ENCODE measurements around the gene WDR77. TPM values are rescaled to one million over a fixed set of nuclear protein-coding genes. Genes with fewer than 3 reads are reported as not detected.

Gene WDR77
- total and polyA plus RNA-seq, 9 of the 15 experiments (the other 6 are each of a cell fraction or from before 2014, with no cell fraction given): 20.6 to 160 (median 75.3) TPM

GRCh38 chr1:111449703-111450017 lies 604 bp upstream of the WDR77 start (continued):
- TF ChIP-seq, protein P1, sequence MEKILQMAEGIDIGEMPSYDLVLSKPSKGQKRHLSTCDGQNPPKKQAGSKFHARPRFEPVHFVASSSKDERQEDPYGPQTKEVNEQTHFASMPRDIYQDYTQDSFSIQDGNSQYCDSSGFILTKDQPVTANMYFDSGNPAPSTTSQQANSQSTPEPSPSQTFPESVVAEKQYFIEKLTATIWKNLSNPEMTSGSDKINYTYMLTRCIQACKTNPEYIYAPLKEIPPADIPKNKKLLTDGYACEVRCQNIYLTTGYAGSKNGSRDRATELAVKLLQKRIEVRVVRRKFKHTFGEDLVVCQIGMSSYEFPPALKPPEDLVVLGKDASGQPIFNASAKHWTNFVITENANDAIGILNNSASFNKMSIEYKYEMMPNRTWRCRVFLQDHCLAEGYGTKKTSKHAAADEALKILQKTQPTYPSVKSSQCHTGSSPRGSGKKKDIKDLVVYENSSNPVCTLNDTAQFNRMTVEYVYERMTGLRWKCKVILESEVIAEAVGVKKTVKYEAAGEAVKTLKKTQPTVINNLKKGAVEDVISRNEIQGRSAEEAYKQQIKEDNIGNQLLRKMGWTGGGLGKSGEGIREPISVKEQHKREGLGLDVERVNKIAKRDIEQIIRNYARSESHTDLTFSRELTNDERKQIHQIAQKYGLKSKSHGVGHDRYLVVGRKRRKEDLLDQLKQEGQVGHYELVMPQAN (IDR thresholded peaks at IDR 0.05; ENCODE audit: borderline replicate concordance): 0 out of 2 replicates have a peak, but pooled peaks have one; percentile 9
- TF ChIP-seq ZNF12 (CRISPR knock-in tag; IDR thresholded peaks at IDR 0.05) (0 out of 2 replicates have a peak, but pooled peaks have one; percentile 33), SMARCA5 (IDR thresholded peaks at IDR 0.05) (0 out of 2 replicates have a peak, but pooled peaks have one; percentile 14), NELFE (IDR thresholded peaks at IDR 0.05; ENCODE audit: insufficient read depth, insufficient read length) (no peak), GABPA (tag; conservative IDR thresholded peaks at IDR 0.05; ENCODE audit: low read depth) (peak; percentile 8; the same call in 1 of the 2 replicates), LCOR (CRISPR knock-in tag; IDR thresholded peaks at IDR 0.05) (0 out of 2 replicates have a peak, but pooled peaks have one; percentile 14), SIN3B (IDR thresholded peaks at IDR 0.05; ENCODE audit: low read depth) (no peak), PATZ1 (CRISPR knock-in tag; IDR thresholded peaks at IDR 0.05; ENCODE audit: borderline replicate concordance) (0 out of 2 replicates have a peak, but pooled peaks have one; percentile 45), GTF2F1 (IDR thresholded peaks at IDR 0.05; ENCODE audit: low read depth, low read length) (0 out of 2 replicates have a peak, but pooled peaks have one; percentile 15), TARDBP (IDR thresholded peaks at IDR 0.05) (no peak), SOX6 (IDR thresholded peaks at IDR 0.05) (no peak), ATF7 (IDR thresholded peaks at IDR 0.05) (no peak), ZNF830 (CRISPR knock-in tag; IDR thresholded peaks at IDR 0.05) (peak; percentile 69; the same call in 1 of the 2 replicates), ELF4 (CRISPR knock-in tag; IDR thresholded peaks at IDR 0.05) (no peak), ARID1B (IDR thresholded peaks at IDR 0.05) (peak; percentile 35; the same call in 1 of the 2 replicates), FIP1L1 (IDR thresholded peaks at IDR 0.05; ENCODE audit: low read depth, low read length, poor library complexity, severe bottlenecking) (no peak), MAFG (tag; conservative IDR thresholded peaks at IDR 0.05) (no peak), ZBTB7A (IDR thresholded peaks at IDR 0.05; ENCODE audit: borderline replicate concordance, control insufficient read depth, low read depth, low read length) (peak; percentile 66; the same call in 1 of the 2 replicates)
- TF ChIP-seq, protein P2, sequence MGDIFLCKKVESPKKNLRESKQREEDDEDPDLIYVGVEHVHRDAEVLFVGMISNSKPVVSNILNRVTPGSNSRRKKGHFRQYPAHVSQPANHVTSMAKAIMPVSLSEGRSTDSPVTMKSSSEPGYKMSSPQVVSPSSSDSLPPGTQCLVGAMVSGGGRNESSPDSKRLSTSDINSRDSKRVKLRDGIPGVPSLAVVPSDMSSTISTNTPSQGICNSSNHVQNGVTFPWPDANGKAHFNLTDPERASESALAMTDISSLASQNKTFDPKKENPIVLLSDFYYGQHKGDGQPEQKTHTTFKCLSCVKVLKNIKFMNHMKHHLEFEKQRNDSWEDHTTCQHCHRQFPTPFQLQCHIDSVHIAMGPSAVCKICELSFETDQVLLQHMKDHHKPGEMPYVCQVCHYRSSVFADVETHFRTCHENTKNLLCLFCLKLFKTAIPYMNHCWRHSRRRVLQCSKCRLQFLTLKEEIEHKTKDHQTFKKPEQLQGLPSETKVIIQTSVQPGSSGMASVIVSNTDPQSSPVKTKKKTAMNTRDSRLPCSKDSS (IDR thresholded peaks at IDR 0.05; ENCODE audit: low read depth, partially characterized antibody): no peak
- TF ChIP-seq, protein P3, sequence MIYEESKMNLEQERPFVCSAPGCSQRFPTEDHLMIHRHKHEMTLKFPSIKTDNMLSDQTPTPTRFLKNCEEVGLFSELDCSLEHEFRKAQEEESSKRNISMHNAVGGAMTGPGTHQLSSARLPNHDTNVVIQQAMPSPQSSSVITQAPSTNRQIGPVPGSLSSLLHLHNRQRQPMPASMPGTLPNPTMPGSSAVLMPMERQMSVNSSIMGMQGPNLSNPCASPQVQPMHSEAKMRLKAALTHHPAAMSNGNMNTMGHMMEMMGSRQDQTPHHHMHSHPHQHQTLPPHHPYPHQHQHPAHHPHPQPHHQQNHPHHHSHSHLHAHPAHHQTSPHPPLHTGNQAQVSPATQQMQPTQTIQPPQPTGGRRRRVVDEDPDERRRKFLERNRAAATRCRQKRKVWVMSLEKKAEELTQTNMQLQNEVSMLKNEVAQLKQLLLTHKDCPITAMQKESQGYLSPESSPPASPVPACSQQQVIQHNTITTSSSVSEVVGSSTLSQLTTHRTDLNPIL (CRISPR knock-in tag; IDR thresholded peaks at IDR 0.05): no peak
